Occipital lobe (tissue), 2 donors: ENCODE measurements around the gene RBMS1. TPM values are rescaled to one million over a fixed set of nuclear protein-coding genes. Genes with fewer than 3 reads are reported as not detected.

Experiments used
- DNase-seq: peaks from one replicate; lab custom pipeline; 2025; lab: John Stamatoyannopoulos, UW
- total RNA-seq: library from RNA; depleted of rRNA; stranded (reverse); fragments of >200 nt; gene quantifications from one replicate; pipeline ENCODE4 v1.2.3, GENCODE V29; 2014

Gene RBMS1
- total RNA-seq, 1 donor from 2014 or later, result 7.8 TPM

DNA sequence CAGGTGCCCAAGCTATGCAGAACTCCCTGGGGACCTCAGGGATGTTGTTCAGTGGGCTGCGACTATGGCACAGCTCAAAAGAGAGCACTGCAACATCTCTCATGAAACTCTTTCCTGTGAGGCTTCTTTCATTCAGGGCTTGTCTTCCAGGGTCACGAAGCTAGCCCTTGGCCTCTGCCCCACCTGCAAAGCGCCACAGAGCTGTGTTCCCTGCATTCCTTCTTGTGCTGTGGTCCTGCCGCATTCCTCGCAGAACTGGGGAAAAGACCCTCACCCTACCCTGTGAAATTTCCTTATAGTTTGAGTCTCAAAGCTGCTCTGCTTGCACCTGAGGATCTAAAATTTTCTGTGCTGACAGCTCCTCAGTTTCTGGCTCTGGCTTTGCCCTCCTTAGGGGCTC is 267.2 kb downstream of the RBMS1 start:
- DNase-seq, result no peak

GRCh38 chr2:160225722-160226121 is 267.9 kb downstream of the RBMS1 start:
- no peak for DNase-seq

DNA sequence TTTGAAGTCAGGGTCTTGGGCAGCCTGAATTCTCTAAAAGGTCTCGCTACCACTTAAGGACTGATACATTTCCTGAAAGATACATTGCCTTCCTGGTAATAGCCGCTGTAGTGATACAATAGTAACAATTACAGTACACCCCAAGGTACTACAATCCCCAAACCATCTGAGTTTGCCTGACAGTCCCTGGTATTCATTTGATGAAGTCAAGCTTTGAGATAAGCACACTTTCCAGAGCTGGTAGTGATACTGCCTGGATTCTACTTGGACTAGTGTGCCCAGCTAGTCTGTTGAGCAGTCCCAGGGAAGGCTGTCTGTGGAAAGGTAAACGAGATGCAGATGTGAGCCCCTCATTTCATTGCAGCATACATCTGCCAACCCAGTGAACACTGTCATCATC is 269.1 kb downstream of the RBMS1 start:
- no peak for DNase-seq

- no peak for DNase-seq
Observed at GRCh38 chr2:160224060-160224459, 269.5 kb downstream of the RBMS1 start.

GRCh38 chr2:160223560-160223959 is 270.0 kb downstream of the RBMS1 start:
- no peak for DNase-seq

DNA sequence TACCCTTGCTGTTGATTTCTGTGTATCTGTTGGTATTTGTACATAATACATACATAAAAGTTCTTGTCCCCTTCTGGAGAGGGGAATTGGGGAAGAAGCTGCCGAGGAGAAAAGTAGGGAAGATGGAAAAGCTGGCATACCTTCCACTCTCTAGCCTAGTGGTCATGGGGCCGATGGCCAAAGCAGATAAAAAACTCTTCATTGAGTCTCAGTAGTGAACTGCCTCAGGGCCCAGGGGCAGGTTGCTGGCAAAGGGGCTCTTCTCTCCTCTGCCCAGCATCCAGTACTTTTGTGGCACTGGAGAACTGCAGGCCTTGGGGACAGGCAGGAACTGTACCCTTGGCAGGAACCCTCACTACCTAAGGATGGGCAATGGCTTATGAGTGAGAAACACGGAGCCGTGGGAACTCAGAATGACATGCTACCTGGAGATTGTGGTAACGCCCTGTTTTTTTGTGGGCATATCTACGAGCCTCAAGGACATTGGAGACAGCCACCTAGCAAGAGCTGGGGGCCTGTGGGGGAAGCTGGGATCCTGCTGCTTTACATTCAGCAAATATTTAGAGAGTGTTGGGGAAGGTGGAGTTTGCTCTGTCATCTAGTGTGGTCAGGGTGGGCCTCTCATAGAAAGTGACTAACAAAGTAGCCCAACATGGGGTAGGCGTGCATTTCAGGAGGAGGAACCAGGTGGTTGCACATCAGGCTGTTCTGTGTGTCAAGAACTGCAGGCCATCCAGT is 270.9 kb downstream of the RBMS1 start:
- no peak for DNase-seq
